Ishikawa (cell line): ENCODE measurements around the gene DAND5.

Source experiments
- CEBPB ChIP-seq: IDR thresholded peaks from 2 replicates; pipeline ENCODE4 v1.6.1; 2012
- CREB1 ChIP-seq: IDR thresholded peaks from 2 replicates; pipeline ENCODE4 v1.6.1; 2012; ENCODE audit warnings: low read depth
- EGR1 ChIP-seq: IDR thresholded peaks from 2 replicates; pipeline ENCODE4 v1.6.1; 2012
- EP300 ChIP-seq: IDR thresholded peaks from 2 replicates; pipeline ENCODE4 v1.6.1; 2012; ENCODE audit warnings: borderline replicate concordance
- FOXM1 ChIP-seq: IDR thresholded peaks from 2 replicates; pipeline ENCODE4 v1.6.1; 2012; ENCODE audit warnings: low read depth, borderline replicate concordance
- MAX ChIP-seq: IDR thresholded peaks from 2 replicates; pipeline ENCODE4 v1.6.1; 2012
- NFIC ChIP-seq: IDR thresholded peaks from 2 replicates; pipeline ENCODE4 v1.6.1; 2012
- RAD21 ChIP-seq: IDR thresholded peaks from 2 replicates; pipeline ENCODE4 v1.6.1; 2012; ENCODE audit warnings: low read depth
- REST ChIP-seq: IDR thresholded peaks from 2 replicates; pipeline ENCODE4 v1.6.1; 2012; ENCODE audit warnings: low read depth, mild to moderate bottlenecking
- TAF1 ChIP-seq: IDR thresholded peaks from 2 replicates; pipeline ENCODE4 v1.6.1; 2012; ENCODE audit warnings: low read depth, mild to moderate bottlenecking
- TCF12 ChIP-seq: IDR thresholded peaks from 2 replicates; pipeline ENCODE4 v1.6.1; 2012; ENCODE audit warnings: low read depth
- TEAD4 ChIP-seq: IDR thresholded peaks from 2 replicates; pipeline ENCODE4 v1.6.1; 2012
- USF1 ChIP-seq: IDR thresholded peaks from 2 replicates; pipeline ENCODE4 v1.6.1; 2012
- YY1 ChIP-seq: IDR thresholded peaks from 2 replicates; pipeline ENCODE4 v1.6.1; 2012; ENCODE audit warnings: low read depth
- ZBTB7A ChIP-seq: IDR thresholded peaks from 2 replicates; pipeline ENCODE4 v1.6.1; 2012; ENCODE audit warnings: low read depth

Gene DAND5

GRCh38 chr19:13005861-13006370 lies 36.5 kb downstream of the DAND5 start:
- TF ChIP-seq USF1, result no peak
- no peak for TF ChIP-seq EP300
- TF ChIP-seq NFIC, result no peak

- no peak for TF ChIP-seq USF1
- TF ChIP-seq CREB1, result no peak
- no peak for TF ChIP-seq REST
- TF ChIP-seq TCF12, result no peak
- no peak for TF ChIP-seq RAD21
- TF ChIP-seq NFIC, result no peak
- no peak for TF ChIP-seq TAF1
- TF ChIP-seq TEAD4, result no peak
- TF ChIP-seq FOXM1, result no peak
- no peak for TF ChIP-seq EP300
- TF ChIP-seq CEBPB, result no peak
- no peak for TF ChIP-seq EGR1
- no peak for TF ChIP-seq MAX
- TF ChIP-seq YY1, result no peak
- TF ChIP-seq ZBTB7A, result no peak
Measured at GRCh38 chr19:13006431-13007281, 37.3 kb downstream of the DAND5 start.

- TF ChIP-seq USF1, result no peak
- no peak for TF ChIP-seq CREB1
Measured at GRCh38 chr19:13007292-13008045, 38.1 kb downstream of the DAND5 start.

- TF ChIP-seq EGR1 (no peak), MAX (no peak), TEAD4 (no peak), REST (no peak), CREB1 (no peak), RAD21 (no peak), CEBPB (no peak), ZBTB7A (no peak), TCF12 (no peak), NFIC (no peak), YY1 (no peak), USF1 (no peak), EP300 (no peak), TAF1 (no peak), FOXM1 (no peak)
Measured at GRCh38 chr19:13008926-13009787, 39.8 kb downstream of the DAND5 start.
